ENCODE data around the gene ZNF90. TPM values are rescaled to one million over a fixed set of nuclear protein-coding genes. Genes with fewer than 3 reads are reported as not detected.
"Not testable (repeated sequence)": the region's sequence is repeated elsewhere in the genome, so short reads cannot be mapped to it uniquely, and the experiment has no call there.

ZNF90 gene
- total RNA-seq, 2 donors from 2014 or later, result 22.6 to 26.3 TPM

- no peak overlapping the region for H3K27ac Mint-ChIP-seq
- ATAC-seq (no peak), DNase-seq (ENCODE audit: low spot score in 2 of 2) (no peak)
- peaks cover 0 to 14% of the 10 kb centered on the region in 2 donors for H3K9me3 Mint-ChIP-seq
- H3K36me3 Mint-ChIP-seq, result peaks cover 44 to 67% of the 10 kb centered on the region in 2 donors
These were observed 1.7 kb downstream of the ZNF90 start for GRCh38 chr19:20079476-20079875.

- Mint-ChIP-seq H3K36me3 (peaks cover 44 to 75% of the 10 kb centered on the region in 2 donors), H3K27ac (no peak overlapping the region), H3K9me3 (peaks cover 0 to 14% of the 10 kb centered on the region in 2 donors)
- DNase-seq (ENCODE audit: low spot score in 2 of 2) (no peak), ATAC-seq (no peak)
These were observed 2.9 kb downstream of the ZNF90 start for GRCh38 chr19:20080656-20081055.

- DNase-seq (ENCODE audit: low spot score in 2 of 2); H3K27ac Mint-ChIP-seq; ATAC-seq: not testable (repeated sequence)
- Mint-ChIP-seq H3K36me3 (peaks cover 44 to 76% of the 10 kb centered on the region in 2 donors), H3K9me3 (peaks cover under 1 to 21% of the 10 kb centered on the region in 2 donors)
These were observed 4.5 kb downstream of the ZNF90 start for GRCh38 chr19:20082232-20082833.

GRCh38 chr19:20082876-20083275, 5.1 kb downstream of the ZNF90 start:
- not testable (repeated sequence) for DNase-seq (ENCODE audit: low spot score in 2 of 2); ATAC-seq; H3K27ac Mint-ChIP-seq
- Mint-ChIP-seq H3K9me3 (peaks cover 4 to 25% of the 10 kb centered on the region in 2 donors), H3K36me3 (peaks cover 42 to 78% of the 10 kb centered on the region in 2 donors)

GRCh38 chr19:20102097-20102496, 24.3 kb downstream of the ZNF90 start:
- ATAC-seq, result peak; percentile 34 to 98
- DNase-seq (ENCODE audit: low spot score in 2 of 2), result no peak

GRCh38 chr19:20103091-20103740, 25.4 kb downstream of the ZNF90 start:
- ATAC-seq (no peak), DNase-seq (ENCODE audit: low spot score in 2 of 2) (no peak)

More at GRCh38 chr19:20102097-20102496, 24.3 kb downstream of the ZNF90 start:
- Mint-ChIP-seq H3K9me3 (peaks cover 27 to 32% of the 10 kb centered on the region in 2 donors), H3K27ac (peak overlapping the region in 1 of 2 donors; percentile 28), H3K36me3 (peaks cover 60 to 95% of the 10 kb centered on the region in 2 donors)

GRCh38 chr19:20107301-20107700, 29.5 kb downstream of the ZNF90 start:
- peaks cover 28 to 69% of the 10 kb centered on the region in 2 donors for H3K36me3 Mint-ChIP-seq
- DNase-seq (ENCODE audit: low spot score in 2 of 2) (no peak), ATAC-seq (no peak)
- H3K27ac Mint-ChIP-seq, result no peak overlapping the region
- peaks cover 8 to 12% of the 10 kb centered on the region in 2 donors for H3K9me3 Mint-ChIP-seq

More at GRCh38 chr19:20103091-20103740, 25.4 kb downstream of the ZNF90 start:
- H3K27ac Mint-ChIP-seq, result no peak overlapping the region
- H3K9me3 Mint-ChIP-seq, result peaks cover 20 to 26% of the 10 kb centered on the region in 2 donors
- H3K36me3 Mint-ChIP-seq, result peaks cover 59 to 89% of the 10 kb centered on the region in 2 donors

- DNase-seq (ENCODE audit: low spot score in 2 of 2); ATAC-seq; H3K27ac Mint-ChIP-seq: not testable (repeated sequence)
- Mint-ChIP-seq H3K9me3 (peaks cover 29 to 33% of the 10 kb centered on the region in 2 donors), H3K36me3 (peaks cover 52 to 76% of the 10 kb centered on the region in 2 donors)
These were observed 40.5 kb downstream of the ZNF90 start for GRCh38 chr19:20118064-20118839.

GRCh38 chr19:20124879-20125278, 47.1 kb downstream of the ZNF90 start:
- ATAC-seq, result no peak
- no peak for DNase-seq (ENCODE audit: low spot score in 2 of 2)
- peaks cover 63 to 69% of the 10 kb centered on the region in 2 donors for H3K36me3 Mint-ChIP-seq
- H3K9me3 Mint-ChIP-seq, result peaks cover 27 to 31% of the 10 kb centered on the region in 2 donors
- H3K27ac Mint-ChIP-seq, result no peak overlapping the region

- ATAC-seq, H3K27ac Mint-ChIP-seq: not testable (repeated sequence)
- H3K36me3 Mint-ChIP-seq, result peaks cover 30 to 43% of the 10 kb centered on the region in 2 donors
These were observed 55.1 kb downstream of the ZNF90 start for GRCh38 chr19:20132933-20133332.

GRCh38 chr19:20137714-20138113, 59.9 kb downstream of the ZNF90 start:
- Mint-ChIP-seq H3K36me3 (peaks cover 25 to 32% of the 10 kb centered on the region in 2 donors), H3K9me3 (peaks cover 26 to 29% of the 10 kb centered on the region in 2 donors)
- not testable (repeated sequence) for ATAC-seq; H3K27ac Mint-ChIP-seq; DNase-seq (ENCODE audit: low spot score in 2 of 2)

More at GRCh38 chr19:20132933-20133332, 55.1 kb downstream of the ZNF90 start:
- peaks cover 17 to 18% of the 10 kb centered on the region in 2 donors for H3K9me3 Mint-ChIP-seq
- DNase-seq (ENCODE audit: low spot score in 2 of 2), result not testable (repeated sequence)

GRCh38 chr19:20151617-20152145, 73.9 kb downstream of the ZNF90 start:
- no peak for DNase-seq (ENCODE audit: low spot score in 2 of 2)
- Mint-ChIP-seq H3K9me3 (peaks cover 0 to 10% of the 10 kb centered on the region in 2 donors), H3K27ac (no peak overlapping the region), H3K36me3 (peaks cover 4 to 13% of the 10 kb centered on the region in 2 donors)
- ATAC-seq, result no peak

- H3K27ac Mint-ChIP-seq; ATAC-seq; DNase-seq (ENCODE audit: low spot score in 2 of 2); H3K9me3 Mint-ChIP-seq: not testable (repeated sequence)
- peaks cover 4 to 13% of the 10 kb centered on the region in 2 donors for H3K36me3 Mint-ChIP-seq
These were observed 74.7 kb downstream of the ZNF90 start for GRCh38 chr19:20152506-20152905.

- Mint-ChIP-seq H3K9me3 (peaks cover 0 to 12% of the 10 kb centered on the region in 2 donors), H3K36me3 (peaks cover 4 to 13% of the 10 kb centered on the region in 2 donors), H3K27ac (no peak overlapping the region)
- DNase-seq (ENCODE audit: low spot score in 2 of 2), result no peak
- no peak for ATAC-seq
These were observed 75.5 kb downstream of the ZNF90 start for GRCh38 chr19:20153281-20153680.

GRCh38 chr19:20154636-20155035, 76.8 kb downstream of the ZNF90 start:
- no peak for ATAC-seq
- H3K36me3 Mint-ChIP-seq, result peaks cover 4 to 20% of the 10 kb centered on the region in 2 donors
- H3K9me3 Mint-ChIP-seq, result peaks cover 7 to 26% of the 10 kb centered on the region in 2 donors
- DNase-seq (ENCODE audit: low spot score in 2 of 2), result no peak
- no peak overlapping the region for H3K27ac Mint-ChIP-seq

- peaks cover 29 to 39% of the 10 kb centered on the region in 2 donors for H3K9me3 Mint-ChIP-seq
- peaks cover 21 to 60% of the 10 kb centered on the region in 2 donors for H3K36me3 Mint-ChIP-seq
- H3K27ac Mint-ChIP-seq, result no peak overlapping the region
- ATAC-seq (no peak), DNase-seq (ENCODE audit: low spot score in 2 of 2) (no peak)
These were observed 85.0 kb downstream of the ZNF90 start for GRCh38 chr19:20162821-20163220.
